GM12878 (cell line): ENCODE measurements around the gene HORMAD2. TPM values are rescaled to one million over a fixed set of nuclear protein-coding genes. Genes with fewer than 3 reads are reported as not detected.

Source experiments
- ATAC-seq: fragments of 200-7000 bp; cut with Tn5 transposase; 3 replicates; pipeline ENCODE4 v1.9.1; 2020; ENCODE audit warnings: mild to moderate bottlenecking, moderate library complexity
- BruUV-seq: library from RNA; stranded (reverse); fragments of 400-500 nt; replicated peaks from 2 replicates; lab custom pipeline; 2021; lab: Mats Ljungman, UMichigan
- CTCF ChIA-PET: fragments of 300-600 bp; sonication (Branson Sonifier 250); formaldehyde crosslinking; extraction: SDS; loops from one replicate; lab custom pipeline; 2021; ENCODE audit warnings: inconsistent platforms; lab: Yijun Ruan, JAX
- POLR2A ChIA-PET: fragments of 350-600 bp; formaldehyde crosslinking; extraction: SDS; loops from one replicate; lab custom pipeline; 2021; ENCODE audit warnings: inconsistent platforms; lab: Charles Lee
- RAD21 ChIA-PET: fragments of 300-600 bp; sonication (Branson Sonifier 250); formaldehyde crosslinking; loops from one replicate; lab custom pipeline; 2023; ENCODE audit warnings: antibody characterized with exemption; ENCODE audit not compliant: unreplicated experiment; lab: Charles Lee
- SMC1A ChIA-PET: fragments of 300-600 bp; sonication (Branson Sonifier 250); formaldehyde crosslinking; loops from one replicate; lab custom pipeline; 2023; ENCODE audit not compliant: unreplicated experiment, uncharacterized antibody; lab: Charles Lee
- DNase-seq: peaks from one replicate; pipeline ENCODE4 v3.0.0-alpha.2; 2011; ENCODE audit warnings: low read depth, low spot score
- FAIRE-seq: peaks from 3 replicates; lab custom pipeline; 2011; peaks lifted over from hg19 to GRCh38; lab: Jason Lieb, UNC
- H2AFZ ChIP-seq: 2 replicates; pipeline ENCODE4 v1.6.0; 2011; ENCODE audit warnings: low read depth, low read length, control low read depth; ENCODE audit not compliant: control insufficient read depth
- H3K27ac ChIP-seq: 2 replicates; pipeline ENCODE4 v1.5.1; 2011; ENCODE audit warnings: control low read depth; ENCODE audit not compliant: control insufficient read depth, insufficient read depth
- H3K27me3 ChIP-seq, 2 experiments: replicated peaks in 1 of 2; 2 replicates each; pipeline versions ENCODE4 v1.6.0 to v1.6.1; 2011; ENCODE audit warnings: low read length in 1 of 2; ENCODE audit not compliant: control insufficient read depth in 2 of 2, insufficient read depth in 2 of 2
- H3K36me3 ChIP-seq, 2 experiments: 2 replicates each; pipeline ENCODE4 v1.5.1; 2011; ENCODE audit warnings: low read length in 1 of 2; ENCODE audit not compliant: control insufficient read depth in 2 of 2, insufficient read depth in 2 of 2
- H3K4me1 ChIP-seq: 2 replicates; pipeline ENCODE4 v1.6.1; 2011; ENCODE audit warnings: mild to moderate bottlenecking, low read length, moderate library complexity, mixed read lengths; ENCODE audit not compliant: control insufficient read depth, insufficient read depth
- H3K4me2 ChIP-seq: 2 replicates; pipeline ENCODE4 v1.6.0; 2011; ENCODE audit warnings: control low read depth; ENCODE audit not compliant: control insufficient read depth, insufficient read depth
- H3K4me3 ChIP-seq: fragments of 200-600 bp; sonication (generic); 2 replicates; pipeline ENCODE4 v1.5.1; 2016
- H3K79me2 ChIP-seq: 2 replicates; pipeline ENCODE4 v1.6.0; 2011; ENCODE audit warnings: low read length; ENCODE audit not compliant: control insufficient read depth, insufficient read depth
- H3K9ac ChIP-seq: 2 replicates; pipeline ENCODE4 v1.8.0; 2011; ENCODE audit warnings: low read length, control low read depth, mixed read lengths; ENCODE audit not compliant: control insufficient read depth, insufficient read depth
- H3K9me3 ChIP-seq: replicated peaks from 3 replicates; pipeline ENCODE4 v1.5.1; 2011; ENCODE audit warnings: mild to moderate bottlenecking, low read length; ENCODE audit not compliant: control insufficient read depth, insufficient read depth
- H4K20me1 ChIP-seq: 2 replicates; pipeline ENCODE4 v1.6.0; 2011; ENCODE audit not compliant: control insufficient read depth, insufficient read depth
- ATF3 ChIP-seq: IDR thresholded peaks from 2 replicates; pipeline ENCODE4 v1.6.1; 2011; ENCODE audit warnings: low read depth, mild to moderate bottlenecking, low read length, moderate library complexity, borderline replicate concordance; ENCODE audit errors: extremely low read depth
- ATF7 ChIP-seq: fragments of 450-650 bp; IDR thresholded peaks from 2 replicates; pipeline ENCODE4 v1.6.1; 2016; ENCODE audit warnings: low read depth, mild to moderate bottlenecking
- CREB1 ChIP-seq: IDR thresholded peaks from 2 replicates; pipeline ENCODE4 v1.6.1; 2012; ENCODE audit warnings: low read depth, mild to moderate bottlenecking, inconsistent platforms
- EGR1 ChIP-seq, 2 experiments: IDR thresholded peaks; 1 replicate in 1 of 2; 2 replicates in 1 of 2; pipeline ENCODE4 v1.6.1; 2011 to 2012; ENCODE audit warnings: low read depth in 2 of 2, low read length in 2 of 2, borderline replicate concordance in 1 of 2, mild to moderate bottlenecking in 1 of 2, moderate library complexity in 1 of 2
- FOS ChIP-seq: IDR thresholded peaks from 3 replicates; pipeline ENCODE4 v1.6.1; 2011; ENCODE audit warnings: borderline replicate concordance; ENCODE audit not compliant: insufficient read length; ENCODE audit errors: extremely low read depth
- FOXM1 ChIP-seq: IDR thresholded peaks from 2 replicates; pipeline ENCODE4 v1.6.1; 2012; ENCODE audit warnings: low read depth, mild to moderate bottlenecking, inconsistent platforms, low read length, moderate library complexity
- IRF4 ChIP-seq: IDR thresholded peaks from 2 replicates; pipeline ENCODE4 v1.6.1; 2011; ENCODE audit warnings: low read depth, low read length
- LARP7 ChIP-seq: fragments of 450-650 bp; IDR thresholded peaks from 2 replicates; pipeline ENCODE4 v1.6.1; 2017; ENCODE audit warnings: mild to moderate bottlenecking
- MYB ChIP-seq: fragments of 150-350 bp; IDR thresholded peaks from 2 replicates; pipeline ENCODE4 v1.6.1; 2014; ENCODE audit warnings: mild to moderate bottlenecking, low read depth, low read length, borderline replicate concordance
- MYC ChIP-seq: IDR thresholded peaks from 2 replicates; pipeline ENCODE4 v1.6.1; 2011; ENCODE audit warnings: mild to moderate bottlenecking, low read length, moderate library complexity, inconsistent platforms; ENCODE audit not compliant: insufficient read depth, insufficient replicate concordance, insufficient read length, severe bottlenecking
- PAX5 ChIP-seq: IDR thresholded peaks from 2 replicates; pipeline ENCODE4 v1.6.1; 2011; ENCODE audit warnings: low read depth, low read length, borderline replicate concordance
- PAX8 ChIP-seq: fragments of 450-650 bp; IDR thresholded peaks from 2 replicates; pipeline ENCODE4 v1.6.1; 2017; ENCODE audit warnings: mild to moderate bottlenecking, moderate library complexity
- POLR2A ChIP-seq: IDR thresholded peaks from 2 replicates; pipeline ENCODE4 v1.6.1; 2011; ENCODE audit warnings: low read depth, mild to moderate bottlenecking, low read length
- RAD51 ChIP-seq: fragments of 450-650 bp; IDR thresholded peaks from 2 replicates; pipeline ENCODE4 v1.6.1; 2016; ENCODE audit warnings: moderate library complexity, mild to moderate bottlenecking, inconsistent platforms
- SMAD1 ChIP-seq: fragments of 450-650 bp; IDR thresholded peaks from 2 replicates; pipeline ENCODE4 v1.6.1; 2018; ENCODE audit warnings: mild to moderate bottlenecking, low read depth; ENCODE audit not compliant: partially characterized antibody
- SRF ChIP-seq, 2 experiments: IDR thresholded peaks; 2 replicates each; pipeline ENCODE4 v1.6.1; 2011; ENCODE audit warnings: low read depth in 2 of 2, low read length in 2 of 2, mild to moderate bottlenecking in 1 of 2, moderate library complexity in 1 of 2
- TAF1 ChIP-seq: IDR thresholded peaks from 2 replicates; pipeline ENCODE4 v1.6.1; 2011; ENCODE audit warnings: mild to moderate bottlenecking, low read depth, low read length, borderline replicate concordance
- TBL1XR1 ChIP-seq: IDR thresholded peaks from 2 replicates; pipeline ENCODE4 v1.6.1; 2012; ENCODE audit warnings: low read depth, low read length, improper control_type of control experiment
- ZNF207 ChIP-seq: fragments of 450-650 bp; IDR thresholded peaks from 2 replicates; pipeline ENCODE4 v1.6.1; 2014; ENCODE audit warnings: antibody characterized with exemption, mild to moderate bottlenecking, borderline replicate concordance
- ZZZ3 ChIP-seq: IDR thresholded peaks from 2 replicates; pipeline ENCODE4 v1.6.1; 2011; ENCODE audit warnings: low read depth; ENCODE audit not compliant: control insufficient read depth, insufficient read length
- WGBS: methylation state at CpG from one replicate; pipeline ENCODE4 v1.1.6; 2016; ENCODE audit warnings: low lambda C conversion rate; ENCODE audit not compliant: insufficient replicate concordance, insufficient coverage; ENCODE audit errors: missing lambda C conversion rate; 5-methylcytosine and 5-hydroxymethylcytosine counted together
- in situ Hi-C: fragments of 300-500 bp; cut with MboI; formaldehyde crosslinking; loops from 9 replicates; pipeline ENCODE4 v1.14.3; 2018; ENCODE audit warnings: mixed read lengths
- intact Hi-C: fragments of 100-400 bp; cut with micrococcal nuclease; formaldehyde crosslinking; loops from one replicate; pipeline ENCODE4 v1.14.2; 2022; ENCODE audit not compliant: unreplicated experiment
- polyA plus RNA-seq, 11 experiments: library from polyadenylated mRNA; depleted of rRNA in 4 of 11; unstranded in 6 of 11; stranded (reverse) in 5 of 11; fragments of >200 nt; fragmentation: Nextera tagmentation in 4 of 11; fragmentation: Illumina TruSeq in 1 of 11; extraction: Ambion mirVana in 4 of 11; extraction: Trizol in 1 of 11; gene quantifications; 1 replicate in 1 of 11; 2 replicates in 10 of 11; pipeline versions ENCODE4 v1.2.1 to v1.2.3, GENCODE V29; 2011 to 2016; ENCODE audit warnings: inconsistent platforms in 2 of 11, missing spikeins in 2 of 11, low read depth in 1 of 11
- total RNA-seq, 4 experiments: library from RNA; depleted of rRNA in 3 of 4; stranded (reverse); fragments of >200 nt in 3 of 4; fragmentation: Illumina TruSeq in 1 of 4; extraction: Trizol in 1 of 4; gene quantifications; 2 replicates each; pipeline versions ENCODE4 v1.2.1 to v1.2.3, GENCODE V29; 2013 to 2021

Gene HORMAD2
- total and polyA plus RNA-seq, 10 of the 15 experiments (the other 5 are each of a cell fraction or from before 2014, with no cell fraction given) = 0.07 to 0.13 TPM; not detected in 8

- SMC1A ChIA-PET = interaction anchor here (0.6 to 1.5 kb wide), 2 partner anchors 9 to 385 kb away, joined by 3 to 8 read pairs; no protein-coding TSS in a partner anchor
- Histone ChIP-seq H3K4me2 (no peak overlapping the region), H3K4me1 (no peaks in the 10 kb centered on the region), H4K20me1 (no peaks in the 10 kb centered on the region), H3K27ac (no peak overlapping the region), H3K36me3 (no peaks in the 10 kb centered on the region), H3K27me3 (no peaks in the 10 kb centered on the region), H3K9me3 (no peaks in the 10 kb centered on the region), H3K79me2 (no peaks in the 10 kb centered on the region), H3K9ac (no peak overlapping the region), H2AFZ (no peak overlapping the region), H3K4me3 (no peak overlapping the region)
- DNase-seq (no peak), FAIRE-seq (no peak), ATAC-seq (no peak)
- CTCF ChIA-PET = interaction anchor here (0.6 to 2.7 kb wide), 6 partner anchors 11 to 174 kb away, joined by 3 to 20 read pairs (median 4); no protein-coding TSS in a partner anchor
- BruUV-seq = no TSS peak
- in situ Hi-C loops = no loop called here
- RAD21 ChIA-PET = interaction anchor here (0.6 to 1.8 kb wide), 2 partner anchors 10 to 243 kb away, joined by 3 to 4 read pairs; no protein-coding TSS in a partner anchor
- 71% methylated on average over 1 of the region's 1 CpG for WGBS
- POLR2A ChIA-PET = no interaction called here
- intact Hi-C loops = loop anchor here (5.0 kb wide), 1 partner anchor 373 kb away; no protein-coding TSS in a partner anchor
- TF ChIP-seq MYC (no peak), SMAD1 (no peak), PAX8 (no peak), POLR2A (no peak), ZZZ3 (no peak)
Measured at GRCh38 chr22:30114361-30114760, 34.1 kb downstream of the HORMAD2 start.

- Histone ChIP-seq H4K20me1 (no peaks in the 10 kb centered on the region), H3K4me3 (no peak overlapping the region), H3K4me1 (no peaks in the 10 kb centered on the region), H2AFZ (no peak overlapping the region), H3K9me3 (no peaks in the 10 kb centered on the region), H3K9ac (no peak overlapping the region), H3K36me3 (no peaks in the 10 kb centered on the region), H3K4me2 (no peak overlapping the region), H3K27me3 (no peaks in the 10 kb centered on the region), H3K27ac (no peak overlapping the region), H3K79me2 (no peaks in the 10 kb centered on the region)
- WGBS = 95% methylated on average over 2 of the region's 2 CpGs
- intact Hi-C loops = no loop called here
- ChIA-PET POLR2A (no interaction called here), SMC1A (interaction anchor here (1.7 kb wide), 1 partner anchor 11 kb away, joined by 13 read pairs; no protein-coding TSS in a partner anchor), RAD21 (interaction anchor here (0.8 to 1.1 kb wide), 2 partner anchors 79 to 172 kb away, joined by 3 read pairs; no protein-coding TSS in a partner anchor), CTCF (interaction anchor here (0.6 to 1.6 kb wide), 2 partner anchors 140 to 278 kb away, joined by 3 to 6 read pairs; no protein-coding TSS in a partner anchor)
- ATAC-seq = no peak
- DNase-seq = no peak
- in situ Hi-C loops = no loop called here
- no TSS peak for BruUV-seq
- no peak for FAIRE-seq
- no peak for TF ChIP-seq PAX5
- TF ChIP-seq MYB = no peak
- TF ChIP-seq ZNF207 = no peak
- no peak for TF ChIP-seq EGR1 (IDR thresholded peaks at IDR 0.05; ENCODE audit: borderline replicate concordance in 1 of 2, low read depth in 2 of 2, low read length in 2 of 2)
- no peak for TF ChIP-seq ATF7
- TF ChIP-seq LARP7 = no peak
- TF ChIP-seq IRF4 = no peak
- TF ChIP-seq CREB1 = no peak
- no peak for TF ChIP-seq FOS
- TF ChIP-seq SRF (IDR thresholded peaks at IDR 0.05; ENCODE audit: low read depth in 2 of 2, low read length in 2 of 2) = no peak
- no peak for TF ChIP-seq TBL1XR1
- TF ChIP-seq FOXM1 = no peak
- TF ChIP-seq TAF1 = no peak
- TF ChIP-seq RAD51 = no peak
- no peak for TF ChIP-seq ATF3
Measured at GRCh38 chr22:30115705-30116104, 35.4 kb downstream of the HORMAD2 start.
